H1 (cell line): ENCODE data around the gene APOBEC3C. TPM values are rescaled to one million over a fixed set of nuclear protein-coding genes. Genes with fewer than 3 reads are reported as not detected.

ENCODE experiments used
- GTF2F1 ChIP-seq: IDR thresholded peaks from 2 replicates; pipeline ENCODE4 v1.6.1; 2012; ENCODE audit warnings: low read depth, low read length, improper control_type of control experiment, borderline replicate concordance
- SIN3A ChIP-seq, 2 experiments: IDR thresholded peaks in 1 of 2; conservative IDR thresholded peaks in 1 of 2; 2 replicates each; pipeline ENCODE4 v1.6.1; 2011 to 2012; ENCODE audit warnings: low read length in 2 of 2, improper control_type of control experiment in 1 of 2, low read depth in 1 of 2, mild to moderate bottlenecking in 1 of 2
- polyA plus RNA-seq, 7 experiments: library from polyadenylated mRNA; depleted of rRNA in 3 of 7; stranded (reverse) in 5 of 7; unstranded in 2 of 7; fragments of >200 nt in 5 of 7; fragments of 200-250 nt in 2 of 7; gene quantifications; 1 replicate in 5 of 7; 2 replicates in 1 of 7; 4 replicates in 1 of 7; pipeline versions ENCODE4 v1.2.1 to v1.2.3, GENCODE V29; 2011 to 2013; ENCODE audit warnings: missing spikeins in 2 of 7, mixed read lengths in 2 of 7
- total RNA-seq: library from RNA; stranded (reverse); fragmentation: NEBNext Ultra II Directional; extraction: Animal tissue kit (Norgen Biotek cat#: 25700); gene quantifications from 2 replicates; pipeline ENCODE4 v1.2.1, GENCODE V29; 2021
- TF ChIP-seq, protein P1 (sequence below): IDR thresholded peaks from 2 replicates; pipeline ENCODE4 v1.6.1; 2012; ENCODE audit warnings: inconsistent platforms

The APOBEC3C gene
- total and polyA plus RNA-seq, 2 of the 8 experiments (the other 6 are each of a cell fraction or from before 2014, with no cell fraction given) = 20.3 to 23.3 TPM

DNA sequence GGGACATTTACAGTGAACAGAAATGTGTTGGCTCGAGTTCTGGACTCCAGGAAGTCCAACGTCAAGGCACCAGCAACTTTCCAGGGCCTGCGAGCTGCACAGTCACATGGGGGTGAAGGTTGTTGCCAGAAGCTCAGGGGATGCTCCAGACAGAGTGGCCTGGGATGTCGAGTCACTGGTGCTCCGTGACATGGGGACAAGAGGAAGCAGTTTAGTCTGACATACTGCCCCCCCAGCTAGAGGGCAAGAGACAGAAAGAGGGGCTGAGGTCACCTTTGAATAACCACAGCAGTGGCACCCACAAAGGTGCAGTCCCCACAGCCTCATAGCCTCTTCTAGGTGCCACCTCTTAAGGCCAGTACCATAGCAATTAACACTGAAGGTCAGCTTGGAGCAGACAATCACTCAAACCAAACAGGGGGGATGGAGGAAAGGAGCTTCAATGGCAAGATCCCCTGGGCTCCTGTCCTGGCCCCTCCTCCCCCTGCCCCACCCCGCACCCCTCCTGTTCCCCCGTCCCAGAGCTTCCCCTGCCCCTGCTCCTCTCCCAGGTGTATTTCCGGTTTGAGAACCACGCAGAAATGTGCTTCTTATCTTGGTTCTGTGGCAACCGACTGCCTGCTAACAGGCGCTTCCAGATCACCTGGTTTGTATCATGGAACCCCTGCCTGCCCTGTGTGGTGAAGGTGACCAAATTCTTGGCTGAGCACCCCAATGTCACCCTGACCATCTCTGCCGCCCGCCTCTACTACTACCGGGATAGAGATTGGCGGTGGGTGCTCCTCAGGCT lies 10.7 kb downstream of the APOBEC3C start (continued):
- TF ChIP-seq, protein P1, sequence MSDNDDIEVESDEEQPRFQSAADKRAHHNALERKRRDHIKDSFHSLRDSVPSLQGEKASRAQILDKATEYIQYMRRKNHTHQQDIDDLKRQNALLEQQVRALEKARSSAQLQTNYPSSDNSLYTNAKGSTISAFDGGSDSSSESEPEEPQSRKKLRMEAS = no peak
- no peak for TF ChIP-seq GTF2F1
- TF ChIP-seq SIN3A (conservative IDR thresholded peaks at IDR 0.05 in 1 of 2, IDR thresholded peaks at IDR 0.05 in 1 of 2; ENCODE audit: low read depth in 1 of 2, low read length in 2 of 2) = no peak
